B cell (primary cell): Measurements from ENCODE around the gene HOXD9.

Experiments
- EZH2 ChIP-seq: IDR thresholded peaks from 2 replicates; pipeline ENCODE4 v1.6.1; 2012; ENCODE audit warnings: borderline replicate concordance, low read depth, mild to moderate bottlenecking, moderate library complexity, low read length; ENCODE audit not compliant: insufficient read depth, poor library complexity, severe bottlenecking
- TF ChIP-seq, protein P1 (sequence below): fragments of 200-600 bp; IDR thresholded peaks from one replicate; pipeline ENCODE4 v1.8.0; 2022; ENCODE audit warnings: antibody characterized with exemption, mild to moderate bottlenecking

DNA sequence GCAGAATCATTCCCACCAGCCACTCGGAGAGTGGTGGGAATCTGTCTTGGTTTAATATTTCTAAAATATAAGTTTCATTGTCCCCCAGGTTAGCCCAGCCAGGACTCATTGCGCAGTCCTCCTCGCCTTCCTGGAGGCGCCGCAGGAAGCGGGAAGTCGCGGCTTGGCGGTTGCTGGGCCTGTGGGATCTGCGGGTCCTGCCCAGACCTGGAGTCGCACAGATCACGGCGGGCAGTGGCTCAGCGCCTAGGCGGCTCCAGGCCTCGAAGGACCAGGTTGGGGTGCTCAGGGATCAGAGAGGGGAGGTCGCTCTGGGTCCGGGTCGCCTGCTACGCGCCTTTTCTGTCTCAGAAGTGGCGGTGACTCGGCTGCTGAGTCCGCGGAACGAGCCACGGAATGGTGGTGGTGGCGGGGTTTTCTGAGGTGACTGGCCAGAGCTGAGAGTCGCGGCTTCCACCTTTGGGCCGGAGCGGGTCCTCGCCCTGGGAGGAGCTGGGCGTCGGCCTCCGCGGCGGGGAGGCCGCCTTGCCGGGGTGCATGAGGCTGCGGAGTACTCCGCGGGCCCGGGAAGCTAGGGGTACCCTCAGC lies 37.2 kb downstream of the HOXD9 start:
- TF ChIP-seq, protein P1, sequence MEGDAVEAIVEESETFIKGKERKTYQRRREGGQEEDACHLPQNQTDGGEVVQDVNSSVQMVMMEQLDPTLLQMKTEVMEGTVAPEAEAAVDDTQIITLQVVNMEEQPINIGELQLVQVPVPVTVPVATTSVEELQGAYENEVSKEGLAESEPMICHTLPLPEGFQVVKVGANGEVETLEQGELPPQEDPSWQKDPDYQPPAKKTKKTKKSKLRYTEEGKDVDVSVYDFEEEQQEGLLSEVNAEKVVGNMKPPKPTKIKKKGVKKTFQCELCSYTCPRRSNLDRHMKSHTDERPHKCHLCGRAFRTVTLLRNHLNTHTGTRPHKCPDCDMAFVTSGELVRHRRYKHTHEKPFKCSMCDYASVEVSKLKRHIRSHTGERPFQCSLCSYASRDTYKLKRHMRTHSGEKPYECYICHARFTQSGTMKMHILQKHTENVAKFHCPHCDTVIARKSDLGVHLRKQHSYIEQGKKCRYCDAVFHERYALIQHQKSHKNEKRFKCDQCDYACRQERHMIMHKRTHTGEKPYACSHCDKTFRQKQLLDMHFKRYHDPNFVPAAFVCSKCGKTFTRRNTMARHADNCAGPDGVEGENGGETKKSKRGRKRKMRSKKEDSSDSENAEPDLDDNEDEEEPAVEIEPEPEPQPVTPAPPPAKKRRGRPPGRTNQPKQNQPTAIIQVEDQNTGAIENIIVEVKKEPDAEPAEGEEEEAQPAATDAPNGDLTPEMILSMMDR: no peak
- no peak for TF ChIP-seq EZH2
